Ovary (tissue), 9 donors: ENCODE measurements around the gene MOXD1. TPM values are rescaled to one million over a fixed set of nuclear protein-coding genes. Genes with fewer than 3 reads are reported as not detected.

Source experiments
- DNase-seq, 5 donors: peaks; one replicate each; pipeline ENCODE4 v3.0.0-alpha.2; 2019 to 2020
- H3K27ac ChIP-seq, 2 donors: fragments of 200-600 bp; one replicate each; pipeline versions ENCODE4 v1.5.1 to v1.8.0; 2019 to 2022
- H3K27me3 ChIP-seq: fragments of 200-600 bp; one replicate; pipeline ENCODE4 v1.8.0; 2022
- H3K36me3 ChIP-seq: fragments of 200-600 bp; sonication (generic); one replicate; pipeline ENCODE4 v1.5.1; 2019
- H3K4me1 ChIP-seq: one replicate; pipeline ENCODE4 v1.8.1; 2013; ENCODE audit warnings: mild to moderate bottlenecking, moderate library complexity; ENCODE audit not compliant: insufficient read depth
- H3K4me3 ChIP-seq: fragments of 200-600 bp; sonication (generic); one replicate; pipeline ENCODE4 v1.5.1; 2017
- H3K9me3 ChIP-seq, 2 donors: fragments of 200-600 bp in 1 of 2; sonication (generic) in 1 of 2; one replicate each; pipeline versions ENCODE4 v1.5.1 to v1.8.1; 2013 to 2019; ENCODE audit warnings: mild to moderate bottlenecking in 1 of 2, moderate library complexity in 1 of 2
- CTCF ChIP-seq, 3 donors: fragments of 450-650 bp in 2 of 3; fragments of 200-600 bp in 1 of 3; IDR thresholded peaks; one replicate each; pipeline versions ENCODE4 v1.5.1 to v1.8.0; 2016 to 2022; ENCODE audit warnings: antibody characterized with exemption in 3 of 3, mild to moderate bottlenecking in 1 of 3
- EP300 ChIP-seq: sonication (generic); formaldehyde crosslinking; IDR thresholded peaks from one replicate; pipeline ENCODE4 v1.6.1; 2017; ENCODE audit warnings: antibody characterized with exemption
- POLR2A ChIP-seq: fragments of 450-650 bp; IDR thresholded peaks from one replicate; pipeline ENCODE4 v1.6.1; 2017; ENCODE audit warnings: antibody characterized with exemption, mild to moderate bottlenecking, moderate library complexity
- WGBS, 3 donors: extraction: QIAGEN DNeasy Blood & Tissue Kit in 1 of 3; methylation state at CpG; one replicate each; pipeline versions ENCODE4 v1.1.5 to v1.1.7; 2013 to 2017; 5-methylcytosine and 5-hydroxymethylcytosine counted together
- intact Hi-C, 4 donors: fragments of 100-400 bp; cut with DNase I; formaldehyde crosslinking; loops; one replicate each; pipeline versions ENCODE4 v1.11.0 to v1.15.1; 2022 to 2023
- polyA plus RNA-seq, 2 donors: library from polyadenylated mRNA; stranded (reverse); fragments of 200-250 nt in 1 of 2; fragments of 350-450 nt in 1 of 2; fragmentation: Illumina TruSeq in 1 of 2; extraction: RNeasy Lipid Tissue Mini Kit (QIAGEN cat#74804) in 1 of 2; gene quantifications; one replicate each; pipeline ENCODE4 v1.2.3, GENCODE V29; 2013 to 2014
- total RNA-seq, 7 donors: library from RNA; depleted of rRNA in 2 of 7; stranded (reverse); fragments of >200 nt in 2 of 7; fragmentation: NEBNext Ultra II Directional in 3 of 7; extraction: Animal tissue kit (Norgen Biotek cat#: 25700) in 3 of 7; gene quantifications; one replicate each; pipeline versions ENCODE4 v1.1.0 to v1.2.4, GENCODE V29; 2016 to 2023
- donor health status: DM: no; HTN: no; CAD: no; lungs with moderate emphysema.
- donor health status: DM: no; HTN: no; CAD: no.
- donor health status: Bipolar disorder and iron deficiency.
- donor health status: DM: yes; HTN: yes; CAD: no.
- donor health status: DM: no; HTN: no; CAD: no.
- donor health status: DM: yes; HTN: yes; CAD: no.

The MOXD1 gene
- total and polyA plus RNA-seq, 9 donors = 0.31 to 4.2 (median 0.77) TPM

- intact Hi-C loops = no loop called here
- no peaks in the 10 kb centered on the region for H3K27me3 ChIP-seq
- no peaks in the 10 kb centered on the region for H3K4me1 ChIP-seq
- H3K27ac ChIP-seq = no peak overlapping the region
- DNase-seq = no peak
- H3K36me3 ChIP-seq = no peaks in the 10 kb centered on the region
- 79 to 89% (median 82%) methylated on average over 6 of the region's 6 CpGs for whole genome bisulfite sequencing, 3 donors
- H3K9me3 ChIP-seq = peaks cover 0 to 4% of the 10 kb centered on the region in 2 donors
- no peak for TF ChIP-seq CTCF (IDR thresholded peaks at IDR 0.05)
- no peak for TF ChIP-seq EP300
- no peak for TF ChIP-seq POLR2A
- no peak overlapping the region for H3K4me3 ChIP-seq
These were observed 17.1 kb upstream of the MOXD1 start for GRCh38 chr6:132418235-132418965.

GRCh38 chr6:132414761-132415160 lies 13.5 kb upstream of the MOXD1 start:
- no peaks in the 10 kb centered on the region for H3K27me3 ChIP-seq
- DNase-seq = no peak
- peaks cover 0 to 4% of the 10 kb centered on the region in 2 donors for H3K9me3 ChIP-seq
- TF ChIP-seq CTCF (IDR thresholded peaks at IDR 0.05) = no peak
- no peak for TF ChIP-seq EP300
- TF ChIP-seq POLR2A = no peak
- H3K4me1 ChIP-seq = no peaks in the 10 kb centered on the region
- intact Hi-C loops = no loop called here
- no peaks in the 10 kb centered on the region for H3K36me3 ChIP-seq
- H3K27ac ChIP-seq = no peak overlapping the region
- H3K4me3 ChIP-seq = no peak overlapping the region
- WGBS, 3 donors = 81 to 90% (median 83%) methylated on average over 5 of the region's 5 CpGs

- no peaks in the 10 kb centered on the region for H3K4me1 ChIP-seq
- H3K4me3 ChIP-seq = no peak overlapping the region
- intact Hi-C loops = no loop called here
- H3K9me3 ChIP-seq = peaks cover 0 to 4% of the 10 kb centered on the region in 2 donors
- no peaks in the 10 kb centered on the region for H3K27me3 ChIP-seq
- TF ChIP-seq POLR2A = no peak
- TF ChIP-seq CTCF (IDR thresholded peaks at IDR 0.05) = no peak
- no peak for TF ChIP-seq EP300
- 52 to 71% (median 56%) methylated on average over 6 of the region's 6 CpGs for WGBS, 3 donors
- DNase-seq = no peak
- H3K27ac ChIP-seq = no peak overlapping the region
- H3K36me3 ChIP-seq = no peaks in the 10 kb centered on the region
These were observed 13.0 kb upstream of the MOXD1 start for GRCh38 chr6:132414322-132414721.

GRCh38 chr6:132413499-132413802 lies 12.2 kb upstream of the MOXD1 start:
- no peaks in the 10 kb centered on the region for H3K27me3 ChIP-seq
- no peaks in the 10 kb centered on the region for H3K36me3 ChIP-seq
- H3K4me1 ChIP-seq = no peaks in the 10 kb centered on the region
- no peak for TF ChIP-seq EP300
- TF ChIP-seq POLR2A = no peak
- no peak for TF ChIP-seq CTCF (IDR thresholded peaks at IDR 0.05)
- H3K27ac ChIP-seq = no peak overlapping the region
- peaks cover 0 to 4% of the 10 kb centered on the region in 2 donors for H3K9me3 ChIP-seq
- DNase-seq = no peak
- WGBS, 3 donors = 3 to 16% (median 13%) methylated on average over 1 of the region's 1 CpG
- intact Hi-C loops = no loop called here
- no peak overlapping the region for H3K4me3 ChIP-seq
